Measurements from ENCODE around the gene TEX48. TPM values are rescaled to one million over a fixed set of nuclear protein-coding genes. Genes with fewer than 3 reads are reported as not detected.

TEX48 gene
- total and polyA plus RNA-seq, 10 of the 15 experiments (the other 5 are each of a cell fraction or from before 2014, with no cell fraction given) = not detected

GRCh38 chr9:114619191-114619761, 62.7 kb downstream of the TEX48 start (continued):
- no peak for TF ChIP-seq ZBTB11 (CRISPR knock-in tag; IDR thresholded peaks at IDR 0.05)
- TF ChIP-seq ATF2 (IDR thresholded peaks at IDR 0.05; ENCODE audit: low read length) = no peak
- TF ChIP-seq SPI1 (IDR thresholded peaks at IDR 0.05; ENCODE audit: borderline replicate concordance, insufficient read depth, low read depth, low read length) = no peak
- no peak for TF ChIP-seq ESRRA (IDR thresholded peaks at IDR 0.05; ENCODE audit: low read length)
- TF ChIP-seq YY1 (IDR thresholded peaks at IDR 0.05; ENCODE audit: low read depth, low read length) = no peak
- TF ChIP-seq POLR2AphosphoS5 (IDR thresholded peaks at IDR 0.05; ENCODE audit: low read length) = no peak
- TF ChIP-seq NR2C1 (IDR thresholded peaks at IDR 0.05) = no peak
- TF ChIP-seq ZBED1 (IDR thresholded peaks at IDR 0.05; ENCODE audit: borderline replicate concordance) = no peak
- no peak for TF ChIP-seq ZNF207 (IDR thresholded peaks at IDR 0.05; ENCODE audit: borderline replicate concordance)
- 0 out of 2 replicates have a peak, but pooled peaks have one; percentile 46 for TF ChIP-seq NFIC (IDR thresholded peaks at IDR 0.05; ENCODE audit: low read depth, low read length)
- no peak for TF ChIP-seq JUNB (IDR thresholded peaks at IDR 0.05)
- no peak; the same call in 1 of the 2 replicates for TF ChIP-seq FOXK2 (IDR thresholded peaks at IDR 0.05)
- TF ChIP-seq MAX (IDR thresholded peaks at IDR 0.05; ENCODE audit: low read depth, low read length) = peak; percentile 53; the same call in 1 of the 2 replicates
- no peak for TF ChIP-seq JUND (IDR thresholded peaks at IDR 0.05; ENCODE audit: low read depth, low read length)
- TF ChIP-seq ZBTB33 (IDR thresholded peaks at IDR 0.05) = no peak
- TF ChIP-seq YBX1 (IDR thresholded peaks at IDR 0.05) = no peak
- TF ChIP-seq ATF3 (IDR thresholded peaks at IDR 0.05; ENCODE audit: borderline replicate concordance, extremely low read depth, low read depth, low read length) = no peak
- no peak for TF ChIP-seq KAT2A (conservative IDR thresholded peaks at IDR 0.05; ENCODE audit: control insufficient read depth, low read depth, low read length)
- TF ChIP-seq TCF7 (IDR thresholded peaks at IDR 0.05; ENCODE audit: borderline replicate concordance) = no peak
- peak; percentile 86 for TF ChIP-seq TAF1 (IDR thresholded peaks at IDR 0.05; ENCODE audit: borderline replicate concordance, low read depth, low read length)
- no peak for TF ChIP-seq BRCA1 (IDR thresholded peaks at IDR 0.05; ENCODE audit: low read depth, low read length)
- TF ChIP-seq SREBF1 (IDR thresholded peaks at IDR 0.05; ENCODE audit: low read length) = no peak
